ENCODE results near the gene CDC42BPA. TPM values are rescaled to one million over a fixed set of nuclear protein-coding genes. Genes with fewer than 3 reads are reported as not detected.

CDC42BPA gene
- total RNA-seq, 1 experiment from 2014 or later, result 25.2 TPM

DNA sequence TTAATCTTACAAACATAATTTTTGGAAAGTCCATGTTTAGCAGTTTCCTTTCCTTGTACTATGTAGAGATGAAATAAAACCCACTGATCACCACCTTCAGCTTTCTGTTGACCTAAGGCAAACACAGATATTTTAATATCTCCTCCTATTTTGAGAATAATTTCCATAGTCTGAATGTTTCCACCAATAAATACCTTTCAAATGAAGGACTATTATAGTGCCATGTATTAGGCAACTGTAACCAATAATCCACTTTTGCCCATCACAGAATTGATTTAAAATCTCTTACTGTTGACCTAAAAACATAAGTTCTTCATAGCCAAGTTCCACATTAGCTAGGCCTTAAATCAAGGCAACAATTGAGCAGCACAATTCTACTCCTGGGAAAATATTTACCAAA, 1.8 kb downstream of the CDC42BPA start:
- Mint-ChIP-seq H3K9me3 (no peaks in the 10 kb centered on the region), H3K27ac (0 out of 2 replicates have a peak overlapping the region, but pooled peaks have one; percentile 55), H3K4me1 (peaks cover 34% of the 10 kb centered on the region), H3K27me3 (ENCODE audit: low read depth) (no peaks in the 10 kb centered on the region), H3K4me3 (peak overlapping the region; percentile 90), H3K36me3 (no peaks in the 10 kb centered on the region)
- ATAC-seq (no peak), DNase-seq (ENCODE audit: low spot score) (no peak)
- POLR2A ChIA-PET, result no interaction called here
- no peak for TF ChIP-seq ZNF263 (CRISPR knock-in tag; IDR thresholded peaks at IDR 0.05; ENCODE audit: low read depth)
- TF ChIP-seq, protein P1, sequence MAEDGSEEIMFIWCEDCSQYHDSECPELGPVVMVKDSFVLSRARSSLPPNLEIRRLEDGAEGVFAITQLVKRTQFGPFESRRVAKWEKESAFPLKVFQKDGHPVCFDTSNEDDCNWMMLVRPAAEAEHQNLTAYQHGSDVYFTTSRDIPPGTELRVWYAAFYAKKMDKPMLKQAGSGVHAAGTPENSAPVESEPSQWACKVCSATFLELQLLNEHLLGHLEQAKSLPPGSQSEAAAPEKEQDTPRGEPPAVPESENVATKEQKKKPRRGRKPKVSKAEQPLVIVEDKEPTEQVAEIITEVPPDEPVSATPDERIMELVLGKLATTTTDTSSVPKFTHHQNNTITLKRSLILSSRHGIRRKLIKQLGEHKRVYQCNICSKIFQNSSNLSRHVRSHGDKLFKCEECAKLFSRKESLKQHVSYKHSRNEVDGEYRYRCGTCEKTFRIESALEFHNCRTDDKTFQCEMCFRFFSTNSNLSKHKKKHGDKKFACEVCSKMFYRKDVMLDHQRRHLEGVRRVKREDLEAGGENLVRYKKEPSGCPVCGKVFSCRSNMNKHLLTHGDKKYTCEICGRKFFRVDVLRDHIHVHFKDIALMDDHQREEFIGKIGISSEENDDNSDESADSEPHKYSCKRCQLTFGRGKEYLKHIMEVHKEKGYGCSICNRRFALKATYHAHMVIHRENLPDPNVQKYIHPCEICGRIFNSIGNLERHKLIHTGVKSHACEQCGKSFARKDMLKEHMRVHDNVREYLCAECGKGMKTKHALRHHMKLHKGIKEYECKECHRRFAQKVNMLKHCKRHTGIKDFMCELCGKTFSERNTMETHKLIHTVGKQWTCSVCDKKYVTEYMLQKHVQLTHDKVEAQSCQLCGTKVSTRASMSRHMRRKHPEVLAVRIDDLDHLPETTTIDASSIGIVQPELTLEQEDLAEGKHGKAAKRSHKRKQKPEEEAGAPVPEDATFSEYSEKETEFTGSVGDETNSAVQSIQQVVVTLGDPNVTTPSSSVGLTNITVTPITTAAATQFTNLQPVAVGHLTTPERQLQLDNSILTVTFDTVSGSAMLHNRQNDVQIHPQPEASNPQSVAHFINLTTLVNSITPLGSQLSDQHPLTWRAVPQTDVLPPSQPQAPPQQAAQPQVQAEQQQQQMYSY (CRISPR knock-in tag; IDR thresholded peaks at IDR 0.05), result no peak
- TF ChIP-seq, protein P2, sequence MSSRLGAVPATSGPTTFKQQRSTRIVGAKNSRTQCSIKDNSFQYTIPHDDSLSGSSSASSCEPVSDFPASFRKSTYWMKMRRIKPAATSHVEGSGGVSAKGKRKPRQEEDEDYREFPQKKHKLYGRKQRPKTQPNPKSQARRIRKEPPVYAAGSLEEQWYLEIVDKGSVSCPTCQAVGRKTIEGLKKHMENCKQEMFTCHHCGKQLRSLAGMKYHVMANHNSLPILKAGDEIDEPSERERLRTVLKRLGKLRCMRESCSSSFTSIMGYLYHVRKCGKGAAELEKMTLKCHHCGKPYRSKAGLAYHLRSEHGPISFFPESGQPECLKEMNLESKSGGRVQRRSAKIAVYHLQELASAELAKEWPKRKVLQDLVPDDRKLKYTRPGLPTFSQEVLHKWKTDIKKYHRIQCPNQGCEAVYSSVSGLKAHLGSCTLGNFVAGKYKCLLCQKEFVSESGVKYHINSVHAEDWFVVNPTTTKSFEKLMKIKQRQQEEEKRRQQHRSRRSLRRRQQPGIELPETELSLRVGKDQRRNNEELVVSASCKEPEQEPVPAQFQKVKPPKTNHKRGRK (CRISPR knock-in tag; IDR thresholded peaks at IDR 0.05; ENCODE audit: borderline replicate concordance), result no peak
- no peak for TF ChIP-seq SMAD4 (CRISPR knock-in tag; IDR thresholded peaks at IDR 0.05)
- TF ChIP-seq, protein P3, sequence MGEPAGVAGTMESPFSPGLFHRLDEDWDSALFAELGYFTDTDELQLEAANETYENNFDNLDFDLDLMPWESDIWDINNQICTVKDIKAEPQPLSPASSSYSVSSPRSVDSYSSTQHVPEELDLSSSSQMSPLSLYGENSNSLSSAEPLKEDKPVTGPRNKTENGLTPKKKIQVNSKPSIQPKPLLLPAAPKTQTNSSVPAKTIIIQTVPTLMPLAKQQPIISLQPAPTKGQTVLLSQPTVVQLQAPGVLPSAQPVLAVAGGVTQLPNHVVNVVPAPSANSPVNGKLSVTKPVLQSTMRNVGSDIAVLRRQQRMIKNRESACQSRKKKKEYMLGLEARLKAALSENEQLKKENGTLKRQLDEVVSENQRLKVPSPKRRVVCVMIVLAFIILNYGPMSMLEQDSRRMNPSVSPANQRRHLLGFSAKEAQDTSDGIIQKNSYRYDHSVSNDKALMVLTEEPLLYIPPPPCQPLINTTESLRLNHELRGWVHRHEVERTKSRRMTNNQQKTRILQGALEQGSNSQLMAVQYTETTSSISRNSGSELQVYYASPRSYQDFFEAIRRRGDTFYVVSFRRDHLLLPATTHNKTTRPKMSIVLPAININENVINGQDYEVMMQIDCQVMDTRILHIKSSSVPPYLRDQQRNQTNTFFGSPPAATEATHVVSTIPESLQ (CRISPR knock-in tag; IDR thresholded peaks at IDR 0.05), result no peak
- TF ChIP-seq ATF1 (CRISPR knock-in tag; IDR thresholded peaks at IDR 0.05), result no peak
- TF ChIP-seq ZNF416 (CRISPR knock-in tag; IDR thresholded peaks at IDR 0.05), result no peak
- TF ChIP-seq, protein P4, sequence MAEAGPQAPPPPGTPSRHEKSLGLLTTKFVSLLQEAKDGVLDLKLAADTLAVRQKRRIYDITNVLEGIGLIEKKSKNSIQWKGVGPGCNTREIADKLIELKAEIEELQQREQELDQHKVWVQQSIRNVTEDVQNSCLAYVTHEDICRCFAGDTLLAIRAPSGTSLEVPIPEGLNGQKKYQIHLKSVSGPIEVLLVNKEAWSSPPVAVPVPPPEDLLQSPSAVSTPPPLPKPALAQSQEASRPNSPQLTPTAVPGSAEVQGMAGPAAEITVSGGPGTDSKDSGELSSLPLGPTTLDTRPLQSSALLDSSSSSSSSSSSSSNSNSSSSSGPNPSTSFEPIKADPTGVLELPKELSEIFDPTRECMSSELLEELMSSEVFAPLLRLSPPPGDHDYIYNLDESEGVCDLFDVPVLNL (CRISPR knock-in tag; IDR thresholded peaks at IDR 0.05; ENCODE audit: borderline replicate concordance, low read depth), result no peak
- no peak for TF ChIP-seq FOXJ3 (CRISPR knock-in tag; IDR thresholded peaks at IDR 0.05; ENCODE audit: borderline replicate concordance)
- no peak for TF ChIP-seq FOXP1 (CRISPR knock-in tag; IDR thresholded peaks at IDR 0.05; ENCODE audit: borderline replicate concordance)
- no peak for TF ChIP-seq NFATC4 (CRISPR knock-in tag; IDR thresholded peaks at IDR 0.05)
- CTCF ChIA-PET, result no interaction called here

GRCh38 chr1:227315629-227316346, 2.5 kb downstream of the CDC42BPA start:
- Mint-ChIP-seq H3K4me3 (peak overlapping the region; percentile 90), H3K9me3 (no peaks in the 10 kb centered on the region), H3K4me1 (peaks cover 40% of the 10 kb centered on the region), H3K27ac (no peak overlapping the region), H3K36me3 (no peaks in the 10 kb centered on the region), H3K27me3 (ENCODE audit: low read depth) (no peaks in the 10 kb centered on the region)
- ChIA-PET POLR2A (no interaction called here), CTCF (no interaction called here)
- DNase-seq (ENCODE audit: low spot score), result no peak
- TF ChIP-seq NFE2L1 (CRISPR knock-in tag; IDR thresholded peaks at IDR 0.05), result no peak
- TF ChIP-seq, protein P5, sequence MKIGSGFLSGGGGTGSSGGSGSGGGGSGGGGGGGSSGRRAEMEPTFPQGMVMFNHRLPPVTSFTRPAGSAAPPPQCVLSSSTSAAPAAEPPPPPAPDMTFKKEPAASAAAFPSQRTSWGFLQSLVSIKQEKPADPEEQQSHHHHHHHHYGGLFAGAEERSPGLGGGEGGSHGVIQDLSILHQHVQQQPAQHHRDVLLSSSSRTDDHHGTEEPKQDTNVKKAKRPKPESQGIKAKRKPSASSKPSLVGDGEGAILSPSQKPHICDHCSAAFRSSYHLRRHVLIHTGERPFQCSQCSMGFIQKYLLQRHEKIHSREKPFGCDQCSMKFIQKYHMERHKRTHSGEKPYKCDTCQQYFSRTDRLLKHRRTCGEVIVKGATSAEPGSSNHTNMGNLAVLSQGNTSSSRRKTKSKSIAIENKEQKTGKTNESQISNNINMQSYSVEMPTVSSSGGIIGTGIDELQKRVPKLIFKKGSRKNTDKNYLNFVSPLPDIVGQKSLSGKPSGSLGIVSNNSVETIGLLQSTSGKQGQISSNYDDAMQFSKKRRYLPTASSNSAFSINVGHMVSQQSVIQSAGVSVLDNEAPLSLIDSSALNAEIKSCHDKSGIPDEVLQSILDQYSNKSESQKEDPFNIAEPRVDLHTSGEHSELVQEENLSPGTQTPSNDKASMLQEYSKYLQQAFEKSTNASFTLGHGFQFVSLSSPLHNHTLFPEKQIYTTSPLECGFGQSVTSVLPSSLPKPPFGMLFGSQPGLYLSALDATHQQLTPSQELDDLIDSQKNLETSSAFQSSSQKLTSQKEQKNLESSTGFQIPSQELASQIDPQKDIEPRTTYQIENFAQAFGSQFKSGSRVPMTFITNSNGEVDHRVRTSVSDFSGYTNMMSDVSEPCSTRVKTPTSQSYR (CRISPR knock-in tag; IDR thresholded peaks at IDR 0.05), result no peak
- no peak for TF ChIP-seq GRHL2 (CRISPR knock-in tag; IDR thresholded peaks at IDR 0.05; ENCODE audit: insufficient replicate concordance, severe bottlenecking)
- no peak for TF ChIP-seq ZBTB21 (CRISPR knock-in tag; IDR thresholded peaks at IDR 0.05; ENCODE audit: borderline replicate concordance)
- no peak for TF ChIP-seq ATF1 (CRISPR knock-in tag; IDR thresholded peaks at IDR 0.05)
- TF ChIP-seq, protein P6, sequence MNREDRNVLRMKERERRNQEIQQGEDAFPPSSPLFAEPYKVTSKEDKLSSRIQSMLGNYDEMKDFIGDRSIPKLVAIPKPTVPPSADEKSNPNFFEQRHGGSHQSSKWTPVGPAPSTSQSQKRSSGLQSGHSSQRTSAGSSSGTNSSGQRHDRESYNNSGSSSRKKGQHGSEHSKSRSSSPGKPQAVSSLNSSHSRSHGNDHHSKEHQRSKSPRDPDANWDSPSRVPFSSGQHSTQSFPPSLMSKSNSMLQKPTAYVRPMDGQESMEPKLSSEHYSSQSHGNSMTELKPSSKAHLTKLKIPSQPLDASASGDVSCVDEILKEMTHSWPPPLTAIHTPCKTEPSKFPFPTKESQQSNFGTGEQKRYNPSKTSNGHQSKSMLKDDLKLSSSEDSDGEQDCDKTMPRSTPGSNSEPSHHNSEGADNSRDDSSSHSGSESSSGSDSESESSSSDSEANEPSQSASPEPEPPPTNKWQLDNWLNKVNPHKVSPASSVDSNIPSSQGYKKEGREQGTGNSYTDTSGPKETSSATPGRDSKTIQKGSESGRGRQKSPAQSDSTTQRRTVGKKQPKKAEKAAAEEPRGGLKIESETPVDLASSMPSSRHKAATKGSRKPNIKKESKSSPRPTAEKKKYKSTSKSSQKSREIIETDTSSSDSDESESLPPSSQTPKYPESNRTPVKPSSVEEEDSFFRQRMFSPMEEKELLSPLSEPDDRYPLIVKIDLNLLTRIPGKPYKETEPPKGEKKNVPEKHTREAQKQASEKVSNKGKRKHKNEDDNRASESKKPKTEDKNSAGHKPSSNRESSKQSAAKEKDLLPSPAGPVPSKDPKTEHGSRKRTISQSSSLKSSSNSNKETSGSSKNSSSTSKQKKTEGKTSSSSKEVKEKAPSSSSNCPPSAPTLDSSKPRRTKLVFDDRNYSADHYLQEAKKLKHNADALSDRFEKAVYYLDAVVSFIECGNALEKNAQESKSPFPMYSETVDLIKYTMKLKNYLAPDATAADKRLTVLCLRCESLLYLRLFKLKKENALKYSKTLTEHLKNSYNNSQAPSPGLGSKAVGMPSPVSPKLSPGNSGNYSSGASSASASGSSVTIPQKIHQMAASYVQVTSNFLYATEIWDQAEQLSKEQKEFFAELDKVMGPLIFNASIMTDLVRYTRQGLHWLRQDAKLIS (CRISPR knock-in tag; IDR thresholded peaks at IDR 0.05; ENCODE audit: borderline replicate concordance), result no peak
- no peak for TF ChIP-seq USF2 (CRISPR knock-in tag; IDR thresholded peaks at IDR 0.05)
- no peak for TF ChIP-seq TP53 (CRISPR knock-in tag; IDR thresholded peaks at IDR 0.05)
- no peak for ATAC-seq
